Fibroblast of lung (primary cell): Measurements from ENCODE around the gene TMEM258. TPM values are rescaled to one million over a fixed set of nuclear protein-coding genes. Genes with fewer than 3 reads are reported as not detected.

Experiments
- DNase-seq, 2 donors: peaks; one replicate each; pipeline versions ENCODE4 v3.0.0 to v3.0.0-alpha.2; 2010; ENCODE audit warnings: low read depth in 2 of 2
- H2AFZ ChIP-seq: 2 replicates; pipeline ENCODE4 v1.5.1; 2012; ENCODE audit warnings: low read length, control low read depth, inconsistent platforms
- H3K27ac ChIP-seq: 2 replicates; pipeline ENCODE4 v1.5.1; 2011; ENCODE audit warnings: low read length, control low read depth; ENCODE audit not compliant: insufficient read depth
- H3K27me3 ChIP-seq: 2 replicates; pipeline ENCODE4 v1.5.1; 2011; ENCODE audit warnings: mild to moderate bottlenecking, low read length; ENCODE audit not compliant: control insufficient read depth, insufficient read depth
- H3K36me3 ChIP-seq: 2 replicates; pipeline ENCODE4 v1.5.1; 2011; ENCODE audit warnings: low read length; ENCODE audit not compliant: control insufficient read depth, insufficient read depth
- H3K4me1 ChIP-seq: 2 replicates; pipeline ENCODE4 v1.5.1; 2011; ENCODE audit warnings: low read length; ENCODE audit not compliant: control insufficient read depth, insufficient read depth; ENCODE audit errors: extremely low read depth
- H3K4me2 ChIP-seq: 2 replicates; pipeline ENCODE4 v1.5.1; 2011; ENCODE audit warnings: low read length, control low read depth; ENCODE audit not compliant: insufficient read depth; ENCODE audit errors: extremely low read depth
- H3K4me3 ChIP-seq, 4 experiments: fragments of 200-600 bp in 1 of 4; sonication (generic) in 1 of 4; replicated peaks in 1 of 4; 2 replicates each; pipeline ENCODE4 v1.5.1; 2011 to 2016; ENCODE audit warnings: low read length in 4 of 4, low read depth in 3 of 4, mild to moderate bottlenecking in 3 of 4, control low read depth in 2 of 4, inconsistent platforms in 1 of 4, mixed read lengths in 1 of 4; ENCODE audit not compliant: insufficient read depth in 1 of 4; ENCODE audit errors: control extremely low read depth in 1 of 4
- H3K79me2 ChIP-seq: 2 replicates; pipeline ENCODE4 v1.5.1; 2012; ENCODE audit warnings: mild to moderate bottlenecking, low read length, inconsistent platforms; ENCODE audit not compliant: control insufficient read depth, insufficient read depth
- H3K9ac ChIP-seq: 2 replicates; pipeline ENCODE4 v1.5.1; 2011; ENCODE audit warnings: mild to moderate bottlenecking, low read length, control low read depth; ENCODE audit not compliant: insufficient read depth
- H3K9me3 ChIP-seq: 2 replicates; pipeline ENCODE4 v1.5.1; 2012; ENCODE audit warnings: low read depth, low read length; ENCODE audit not compliant: control insufficient read depth, insufficient read depth
- H4K20me1 ChIP-seq: 2 replicates; pipeline ENCODE4 v1.5.1; 2011; ENCODE audit warnings: low read length; ENCODE audit not compliant: control insufficient read depth, insufficient read depth; ENCODE audit errors: extremely low read depth
- CTCF ChIP-seq, 2 donors: IDR thresholded peaks in 1 of 2; conservative IDR thresholded peaks in 1 of 2; 1 replicate in 1 of 2; 2 replicates in 1 of 2; pipeline ENCODE4 v1.5.1; 2011 to 2012; ENCODE audit warnings: low read length in 2 of 2, control low read depth in 1 of 2, inconsistent platforms in 1 of 2, low read depth in 1 of 2, mild to moderate bottlenecking in 1 of 2
- EZH2 ChIP-seq: IDR thresholded peaks from 2 replicates; pipeline ENCODE4 v1.5.1; 2012; ENCODE audit warnings: low read length, control low read depth, mild to moderate bottlenecking; ENCODE audit errors: missing control alignments
- polyA plus RNA-seq, 2 donors: library from polyadenylated mRNA; depleted of rRNA in 1 of 2; stranded (reverse) in 1 of 2; unstranded in 1 of 2; fragments of >200 nt; gene quantifications; 2 replicates each; pipeline ENCODE4 v1.2.1, GENCODE V29; 2011 to 2012; ENCODE audit warnings: missing spikeins in 1 of 2
- total RNA-seq: library from RNA; depleted of rRNA; stranded (reverse); fragments of >200 nt; gene quantifications from 2 replicates; pipeline ENCODE4 v1.2.1, GENCODE V29; 2014

The TMEM258 gene
- total and polyA plus RNA-seq, 2 donors (not counting 1 experiment from before 2014, with no cell fraction given): 173 to 245 TPM

- no peaks in the 10 kb centered on the region for H3K4me1 ChIP-seq
- no peak for DNase-seq
- no peak for TF ChIP-seq CTCF (conservative IDR thresholded peaks at IDR 0.05 in 1 of 2, IDR thresholded peaks at IDR 0.05 in 1 of 2; ENCODE audit: low read depth in 1 of 2, low read length in 2 of 2)
- TF ChIP-seq EZH2: no peak
These were observed 17.3 kb downstream of the TMEM258 start for GRCh38 chr11:61775106-61775505.

GRCh38 chr11:61774411-61774810 is 18.0 kb downstream of the TMEM258 start:
- H3K4me1 ChIP-seq: no peaks in the 10 kb centered on the region
- H3K36me3 ChIP-seq: no peaks in the 10 kb centered on the region
- no peak for DNase-seq
- H3K4me2 ChIP-seq: no peak overlapping the region
- no peaks in the 10 kb centered on the region for H3K27me3 ChIP-seq
- H3K27ac ChIP-seq: no peak overlapping the region
- no peaks in the 10 kb centered on the region for H3K79me2 ChIP-seq
- H3K9ac ChIP-seq: no peak overlapping the region
- H3K9me3 ChIP-seq: no peaks in the 10 kb centered on the region
- H3K4me3 ChIP-seq: no peak overlapping the region
- H4K20me1 ChIP-seq: no peaks in the 10 kb centered on the region
- TF ChIP-seq EZH2 (no peak), CTCF (conservative IDR thresholded peaks at IDR 0.05 in 1 of 2, IDR thresholded peaks at IDR 0.05 in 1 of 2; ENCODE audit: low read depth in 1 of 2, low read length in 2 of 2) (no peak)
- H2AFZ ChIP-seq: no peak overlapping the region

More at GRCh38 chr11:61775106-61775505, 17.3 kb downstream of the TMEM258 start:
- H3K9ac ChIP-seq: no peak overlapping the region
- no peaks in the 10 kb centered on the region for H4K20me1 ChIP-seq
- no peaks in the 10 kb centered on the region for H3K9me3 ChIP-seq
- H3K27ac ChIP-seq: no peak overlapping the region
- H3K79me2 ChIP-seq: no peaks in the 10 kb centered on the region
- H3K27me3 ChIP-seq: no peaks in the 10 kb centered on the region
- no peaks in the 10 kb centered on the region for H3K36me3 ChIP-seq
- H2AFZ ChIP-seq: no peak overlapping the region
- H3K4me3 ChIP-seq: no peak overlapping the region
- no peak overlapping the region for H3K4me2 ChIP-seq

GRCh38 chr11:61773809-61774208 is 18.6 kb downstream of the TMEM258 start:
- no peak overlapping the region for H2AFZ ChIP-seq
- H3K79me2 ChIP-seq: no peaks in the 10 kb centered on the region
- no peak overlapping the region for H3K4me3 ChIP-seq
- no peak for TF ChIP-seq CTCF (conservative IDR thresholded peaks at IDR 0.05 in 1 of 2, IDR thresholded peaks at IDR 0.05 in 1 of 2; ENCODE audit: low read depth in 1 of 2, low read length in 2 of 2)
- no peak for TF ChIP-seq EZH2
- H4K20me1 ChIP-seq: no peaks in the 10 kb centered on the region
- no peak overlapping the region for H3K4me2 ChIP-seq
- no peak overlapping the region for H3K27ac ChIP-seq
- no peaks in the 10 kb centered on the region for H3K4me1 ChIP-seq
- H3K27me3 ChIP-seq: no peaks in the 10 kb centered on the region
- H3K9ac ChIP-seq: no peak overlapping the region
- no peak for DNase-seq
- H3K36me3 ChIP-seq: no peaks in the 10 kb centered on the region
- H3K9me3 ChIP-seq: no peaks in the 10 kb centered on the region
